ENCODE data around the gene ARAP1. TPM values are rescaled to one million over a fixed set of nuclear protein-coding genes. Genes with fewer than 3 reads are reported as not detected.

The ARAP1 gene
- total RNA-seq, 4 donors from 2014 or later, result 90.3 to 146 (median 122) TPM

GRCh38 chr11:72782081-72782920 lies 30.1 kb upstream of the ARAP1 start:
- TF ChIP-seq, protein P1, sequence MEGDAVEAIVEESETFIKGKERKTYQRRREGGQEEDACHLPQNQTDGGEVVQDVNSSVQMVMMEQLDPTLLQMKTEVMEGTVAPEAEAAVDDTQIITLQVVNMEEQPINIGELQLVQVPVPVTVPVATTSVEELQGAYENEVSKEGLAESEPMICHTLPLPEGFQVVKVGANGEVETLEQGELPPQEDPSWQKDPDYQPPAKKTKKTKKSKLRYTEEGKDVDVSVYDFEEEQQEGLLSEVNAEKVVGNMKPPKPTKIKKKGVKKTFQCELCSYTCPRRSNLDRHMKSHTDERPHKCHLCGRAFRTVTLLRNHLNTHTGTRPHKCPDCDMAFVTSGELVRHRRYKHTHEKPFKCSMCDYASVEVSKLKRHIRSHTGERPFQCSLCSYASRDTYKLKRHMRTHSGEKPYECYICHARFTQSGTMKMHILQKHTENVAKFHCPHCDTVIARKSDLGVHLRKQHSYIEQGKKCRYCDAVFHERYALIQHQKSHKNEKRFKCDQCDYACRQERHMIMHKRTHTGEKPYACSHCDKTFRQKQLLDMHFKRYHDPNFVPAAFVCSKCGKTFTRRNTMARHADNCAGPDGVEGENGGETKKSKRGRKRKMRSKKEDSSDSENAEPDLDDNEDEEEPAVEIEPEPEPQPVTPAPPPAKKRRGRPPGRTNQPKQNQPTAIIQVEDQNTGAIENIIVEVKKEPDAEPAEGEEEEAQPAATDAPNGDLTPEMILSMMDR (IDR thresholded peaks at IDR 0.05), result no peak
- TF ChIP-seq POLR2A (IDR thresholded peaks at IDR 0.05), result no peak
- peaks cover 24 to 33% of the 10 kb centered on the region in 2 donors for H3K4me1 ChIP-seq
- no peaks in the 10 kb centered on the region for H3K36me3 ChIP-seq
- WGBS, 2 donors, result 25 to 40% methylated on average over 12 to 13 of the region's 14 CpGs
- peak overlapping the region in 1 of 3 donors; percentile 73 for H3K4me3 ChIP-seq (replicated peaks in 1 of 3)
- peak; percentile 60 to 71 for DNase-seq
- intact Hi-C loops (cut with DNase I), result no loop called here
- H3K9me3 ChIP-seq, result no peaks in the 10 kb centered on the region
- H3K27ac ChIP-seq, result no peak overlapping the region
- no peaks in the 10 kb centered on the region for H3K27me3 ChIP-seq

DNA sequence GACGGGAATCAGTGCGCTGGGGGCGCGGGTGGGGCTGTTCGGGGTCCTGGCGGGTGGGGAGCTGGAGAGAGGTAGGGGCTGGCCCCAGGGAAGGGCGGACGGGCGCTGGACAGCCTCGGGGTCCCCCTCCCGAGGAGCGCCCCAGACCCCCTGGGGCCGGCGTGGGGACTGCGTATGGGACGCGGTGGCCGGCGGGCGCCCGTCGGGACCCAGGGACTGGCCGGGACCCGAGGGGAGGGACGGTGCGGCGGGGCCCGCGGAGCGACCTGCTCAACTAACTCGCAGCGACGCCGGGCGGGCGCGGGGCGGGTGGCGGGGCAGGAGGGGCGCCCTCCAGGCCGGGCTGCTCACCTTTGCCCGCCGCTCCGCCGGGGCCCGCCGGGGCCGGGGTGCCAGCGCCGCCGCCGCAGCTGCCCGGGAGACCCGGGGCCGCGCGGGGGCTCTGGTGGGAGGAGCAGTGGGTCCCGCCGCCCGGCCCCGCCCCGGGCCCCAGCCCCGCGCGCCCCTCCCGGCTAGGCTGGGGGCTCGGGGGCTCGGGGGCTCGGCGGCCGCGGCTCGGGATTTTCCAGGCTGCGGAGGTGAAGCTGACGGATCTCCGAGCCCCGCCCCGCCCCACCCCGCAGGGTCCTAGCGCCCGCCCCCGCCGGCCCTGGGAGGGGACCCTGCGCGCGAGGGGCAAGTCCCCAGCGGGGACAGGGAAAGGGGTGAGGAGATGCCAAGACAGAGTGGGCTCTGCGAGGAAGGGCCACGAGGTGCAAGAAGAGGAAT lies 29.3 kb upstream of the ARAP1 start:
- peak overlapping the region; percentile 56 to 70 (median 65) for H3K27ac ChIP-seq
- no peaks in the 10 kb centered on the region for H3K9me3 ChIP-seq
- peak overlapping the region; percentile 47 to 76 (median 73) for H3K4me3 ChIP-seq (replicated peaks in 1 of 3)
- H3K36me3 ChIP-seq, result no peaks in the 10 kb centered on the region
- intact Hi-C loops (cut with DNase I), result no loop called here
- no peak for TF ChIP-seq POLR2A (IDR thresholded peaks at IDR 0.05)
- TF ChIP-seq, protein P1 (IDR thresholded peaks at IDR 0.05), result no peak
- H3K4me1 ChIP-seq, result peaks cover 24 to 33% of the 10 kb centered on the region in 2 donors
- 0 to 8% methylated on average over 2 to 3 of the region's 89 CpGs for WGBS, 2 donors
- DNase-seq, result peak; percentile 45 to 56
- H3K27me3 ChIP-seq, result no peaks in the 10 kb centered on the region

DNA sequence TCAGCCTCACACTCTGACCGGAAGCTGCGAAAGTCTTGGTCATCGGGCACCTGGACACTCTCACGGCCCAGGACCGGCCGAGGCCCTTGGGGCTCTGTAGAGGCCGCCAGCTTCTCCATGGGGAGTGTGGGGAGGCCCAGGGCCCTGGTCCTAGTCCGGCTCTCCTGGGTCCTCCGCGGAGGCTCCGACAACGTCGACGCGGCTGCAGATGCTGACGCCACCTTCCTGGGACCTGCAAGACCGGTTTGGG lies 28.8 kb upstream of the ARAP1 start:
- Histone ChIP-seq H3K4me3 (replicated peaks in 1 of 3) (peak overlapping the region; percentile 47 to 76 (median 73)), H3K9me3 (no peaks in the 10 kb centered on the region), H3K36me3 (no peaks in the 10 kb centered on the region), H3K27me3 (no peaks in the 10 kb centered on the region), H3K27ac (peak overlapping the region; percentile 56 to 70 (median 65)), H3K4me1 (peaks cover 24 to 33% of the 10 kb centered on the region in 2 donors)
- intact Hi-C loops (cut with DNase I), result no loop called here
- DNase-seq, result peak; percentile 70 to 71
- 7% methylated on average over 3 of the region's 17 CpGs; no CpG with 5 or more reads in 1 of the 2 donors for WGBS, 2 donors
- TF ChIP-seq, protein P1 (IDR thresholded peaks at IDR 0.05), result no peak
- TF ChIP-seq POLR2A (IDR thresholded peaks at IDR 0.05), result no peak

- H3K4me3 ChIP-seq (replicated peaks in 1 of 3), result peak overlapping the region; percentile 47 to 76 (median 73)
- intact Hi-C loops (cut with DNase I), result no loop called here
- H3K9me3 ChIP-seq, result no peaks in the 10 kb centered on the region
- H3K36me3 ChIP-seq, result no peaks in the 10 kb centered on the region
- H3K27me3 ChIP-seq, result no peaks in the 10 kb centered on the region
- WGBS, 2 donors, result 75 to 89% methylated on average over 3 to 7 of the region's 10 CpGs
- no peak for TF ChIP-seq POLR2A (IDR thresholded peaks at IDR 0.05)
- TF ChIP-seq, protein P1 (IDR thresholded peaks at IDR 0.05), result no peak
- H3K27ac ChIP-seq, result peak overlapping the region; percentile 56 to 70 (median 65)
- DNase-seq, result no peak
- peaks cover 24 to 33% of the 10 kb centered on the region in 2 donors for H3K4me1 ChIP-seq
Observed at GRCh38 chr11:72780296-72781062, 28.3 kb upstream of the ARAP1 start.
